H9 (cell line): ENCODE measurements around the gene CDH22. TPM values are rescaled to one million over a fixed set of nuclear protein-coding genes. Genes with fewer than 3 reads are reported as not detected.

Experiments
- DNase-seq: peaks from one replicate; pipeline ENCODE4 v3.0.0-alpha.2; 2017
- H2AFZ ChIP-seq: one replicate; pipeline ENCODE4 v1.6.1; 2013; ENCODE audit warnings: mild to moderate bottlenecking, low read length, control low read depth, moderate library complexity
- H2AK5ac ChIP-seq: 2 replicates; pipeline ENCODE4 v1.6.1; 2013; ENCODE audit warnings: low read length, control low read depth, mixed read lengths; ENCODE audit not compliant: insufficient read length
- H2BK120ac ChIP-seq: one replicate; pipeline ENCODE4 v1.6.1; 2013; ENCODE audit warnings: low read depth, mild to moderate bottlenecking, low read length, control low read depth, inconsistent platforms; ENCODE audit not compliant: poor library complexity, severe bottlenecking
- H2BK12ac ChIP-seq: 2 replicates; pipeline ENCODE4 v1.6.1; 2013; ENCODE audit warnings: low read length, control low read depth, mixed read lengths, low read depth; ENCODE audit not compliant: insufficient read length
- H2BK15ac ChIP-seq: 2 replicates; pipeline ENCODE4 v1.6.1; 2013; ENCODE audit warnings: low read depth, low read length, control low read depth
- H2BK20ac ChIP-seq: one replicate; pipeline ENCODE4 v1.6.1; 2013; ENCODE audit warnings: low read depth, mild to moderate bottlenecking, low read length, control low read depth, inconsistent platforms; ENCODE audit not compliant: poor library complexity, severe bottlenecking
- H2BK5ac ChIP-seq: 2 replicates; pipeline ENCODE4 v1.6.1; 2013; ENCODE audit warnings: low read length, control low read depth, mixed read lengths; ENCODE audit not compliant: insufficient read length
- H3K14ac ChIP-seq: 2 replicates; pipeline ENCODE4 v1.6.1; 2013; ENCODE audit warnings: low read length, control low read depth; ENCODE audit not compliant: insufficient read depth
- H3K18ac ChIP-seq: 2 replicates; pipeline ENCODE4 v1.6.1; 2013; ENCODE audit warnings: low read depth, mild to moderate bottlenecking, mixed read lengths, low read length, control low read depth; ENCODE audit not compliant: insufficient read length
- H3K23ac ChIP-seq: 2 replicates; pipeline ENCODE4 v1.6.1; 2013; ENCODE audit warnings: low read length, control low read depth, mixed read lengths, low read depth; ENCODE audit not compliant: insufficient read length
- H3K23me2 ChIP-seq: 2 replicates; pipeline ENCODE4 v1.6.1; 2013; ENCODE audit warnings: low read depth, mild to moderate bottlenecking, mixed read lengths, low read length, control low read depth; ENCODE audit not compliant: insufficient read length, poor library complexity, severe bottlenecking
- H3K27ac ChIP-seq: 2 replicates; pipeline ENCODE4 v1.5.1; 2013; ENCODE audit warnings: low read length, control low read depth, mixed read lengths, low read depth; ENCODE audit not compliant: insufficient read length
- H3K27me3 ChIP-seq: 2 replicates; pipeline ENCODE4 v1.6.1; 2013; ENCODE audit warnings: low read length, control low read depth, inconsistent platforms; ENCODE audit not compliant: insufficient read depth
- H3K4ac ChIP-seq: 2 replicates; pipeline ENCODE4 v1.6.1; 2013; ENCODE audit warnings: low read depth, mild to moderate bottlenecking, control low read depth, inconsistent platforms, low read length, moderate library complexity
- H3K4me1 ChIP-seq: 2 replicates; pipeline ENCODE4 v1.6.1; 2013; ENCODE audit warnings: low read length, control low read depth, inconsistent platforms; ENCODE audit not compliant: insufficient read depth
- H3K4me2 ChIP-seq: 2 replicates; pipeline ENCODE4 v1.6.1; 2013; ENCODE audit warnings: low read length, control low read depth, mixed read lengths; ENCODE audit not compliant: insufficient read length, insufficient read depth
- H3K56ac ChIP-seq: 2 replicates; pipeline ENCODE4 v1.6.1; 2013; ENCODE audit warnings: low read depth, mild to moderate bottlenecking, mixed read lengths, low read length, control low read depth; ENCODE audit not compliant: insufficient read length
- H3K79me1 ChIP-seq: 2 replicates; pipeline ENCODE4 v1.6.1; 2013; ENCODE audit warnings: low read depth, mild to moderate bottlenecking, moderate library complexity, low read length, control low read depth, inconsistent platforms; ENCODE audit not compliant: insufficient read depth, poor library complexity, severe bottlenecking
- H3K79me2 ChIP-seq: 2 replicates; pipeline ENCODE4 v1.6.1; 2013; ENCODE audit warnings: low read length, control low read depth, inconsistent platforms; ENCODE audit not compliant: insufficient read depth
- H3K9ac ChIP-seq: 2 replicates; pipeline ENCODE4 v1.6.1; 2013; ENCODE audit warnings: low read length, control low read depth, mixed read lengths; ENCODE audit not compliant: insufficient read length; ENCODE audit errors: extremely low read depth
- H3K9me3 ChIP-seq: one replicate; pipeline ENCODE4 v1.6.1; 2013; ENCODE audit warnings: low read depth, low read length, inconsistent platforms; ENCODE audit not compliant: control insufficient read depth
- H3T11ph ChIP-seq: one replicate; pipeline ENCODE4 v1.6.1; 2013; ENCODE audit warnings: mild to moderate bottlenecking, low read length, control low read depth, inconsistent platforms
- H4K20me1 ChIP-seq: one replicate; pipeline ENCODE4 v1.6.1; 2013; ENCODE audit not compliant: control insufficient read depth, insufficient read length, insufficient read depth
- H4K5ac ChIP-seq: 2 replicates; pipeline ENCODE4 v1.6.1; 2013; ENCODE audit warnings: low read depth, mild to moderate bottlenecking, mixed read lengths, low read length, control low read depth; ENCODE audit not compliant: insufficient read length
- H4K8ac ChIP-seq: replicated peaks from 2 replicates; pipeline ENCODE4 v1.6.1; 2013; ENCODE audit warnings: low read length, control low read depth, mixed read lengths, low read depth; ENCODE audit not compliant: insufficient read length
- H4K91ac ChIP-seq: 2 replicates; pipeline ENCODE4 v1.6.1; 2013; ENCODE audit warnings: low read depth, mild to moderate bottlenecking, moderate library complexity, mixed read lengths, low read length, control low read depth; ENCODE audit not compliant: insufficient read length
- H3K27ac Mint-ChIP-seq, 3 experiments: 2 replicates in 2 of 3; 3 replicates in 1 of 3; pipeline ENCODE4 v1.8.0; 2020 to 2021; ENCODE audit warnings: mixed read lengths in 3 of 3, mild to moderate bottlenecking in 1 of 3, moderate library complexity in 1 of 3
- H3K27me3 Mint-ChIP-seq: 2 replicates; pipeline ENCODE4 v1.8.0; 2021; ENCODE audit warnings: low read depth, mild to moderate bottlenecking, moderate library complexity, mixed read lengths
- H3K36me3 Mint-ChIP-seq, 3 experiments: 2 replicates in 2 of 3; 3 replicates in 1 of 3; pipeline ENCODE4 v1.8.0; 2020 to 2021; ENCODE audit warnings: low read depth in 3 of 3, mixed read lengths in 3 of 3; ENCODE audit not compliant: insufficient read depth in 1 of 3
- H3K4me1 Mint-ChIP-seq, 2 experiments: 2 replicates each; pipeline ENCODE4 v1.8.0; 2020; ENCODE audit warnings: mixed read lengths in 2 of 2
- H3K4me3 Mint-ChIP-seq, 2 experiments: 2 replicates in 1 of 2; 3 replicates in 1 of 2; pipeline ENCODE4 v1.8.0; 2020 to 2021; ENCODE audit warnings: mild to moderate bottlenecking in 2 of 2, mixed read lengths in 2 of 2, moderate library complexity in 1 of 2
- H3K9me3 Mint-ChIP-seq, 2 experiments: 2 replicates in 1 of 2; 3 replicates in 1 of 2; pipeline ENCODE4 v1.8.0; 2020; ENCODE audit warnings: mild to moderate bottlenecking in 2 of 2, mixed read lengths in 2 of 2, moderate library complexity in 1 of 2
- WGBS: extraction: QIAGEN DNeasy Blood & Tissue Kit; methylation state at CpG from one replicate; pipeline ENCODE4 v1.1.7; 2013; ENCODE audit warnings: missing lambda C conversion rate, low lambda C conversion rate, mixed read lengths; ENCODE audit not compliant: insufficient read length; ENCODE audit errors: extremely low coverage; 5-methylcytosine and 5-hydroxymethylcytosine counted together
- total RNA-seq: library from RNA; stranded (reverse); gene quantifications from 2 replicates; pipeline ENCODE4 v1.2.1, GENCODE V29; 2021
- TF ChIP-seq, protein P1 (sequence below): fragments of 200-600 bp; sonication (generic); conservative IDR thresholded peaks from 3 replicates; pipeline ENCODE4 v1.8.0; 2021; ENCODE audit warnings: antibody characterized with exemption, mild to moderate bottlenecking

Gene CDH22
- total RNA-seq, 1 experiment from 2014 or later = not detected

DNA sequence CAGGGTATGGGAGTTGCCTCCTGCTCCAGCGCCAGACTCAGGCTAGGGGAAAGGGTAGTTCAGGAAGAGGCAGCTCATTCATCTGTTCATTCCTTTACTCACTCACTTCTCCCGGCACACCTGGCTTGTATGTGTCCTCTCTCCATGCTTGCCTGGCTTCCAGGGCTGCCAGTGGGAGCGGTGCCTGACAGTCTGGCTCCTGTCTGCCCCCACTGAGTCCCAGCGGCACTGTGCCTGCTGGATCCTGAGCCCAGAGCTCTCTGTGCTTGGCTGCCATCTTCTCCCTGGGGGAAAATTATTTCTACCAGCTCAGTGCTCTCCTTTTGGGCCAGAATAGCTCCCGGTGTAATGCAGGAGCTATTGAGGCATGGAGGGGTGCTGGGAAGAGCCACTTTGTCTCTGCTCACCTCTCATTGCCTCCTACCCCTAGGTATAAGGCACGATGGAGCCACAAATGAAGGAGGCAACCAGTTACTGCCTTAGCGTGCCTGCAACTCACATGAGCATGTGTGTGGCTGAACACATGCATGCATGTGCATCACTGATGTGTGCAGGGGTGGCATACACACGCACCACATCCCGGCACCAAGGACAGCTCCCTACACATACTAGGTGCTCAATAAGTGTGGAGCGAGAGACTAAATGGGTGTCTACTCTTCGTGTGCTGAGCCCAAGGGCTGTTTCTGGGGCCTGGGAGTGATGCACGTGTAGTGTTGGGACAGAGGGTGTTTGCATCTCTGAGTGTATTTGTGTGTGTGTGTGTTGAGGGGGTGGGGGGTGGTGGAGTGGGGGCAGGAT, 46.6 kb downstream of the CDH22 start:
- H3K79me2 ChIP-seq = no peaks in the 10 kb centered on the region
- H3K56ac ChIP-seq = no peak overlapping the region
- no CpG with 5 or more reads among the region's 12 CpGs for WGBS
- no peak for DNase-seq
- no peak overlapping the region for H4K91ac ChIP-seq
- H2BK12ac ChIP-seq = no peak overlapping the region
- no peaks in the 10 kb centered on the region for H3K23me2 ChIP-seq
- no peak overlapping the region for H2BK120ac ChIP-seq
- H3K27ac Mint-ChIP-seq = no peak overlapping the region
- no peak overlapping the region for H4K5ac ChIP-seq
- peaks cover 0 to 3% of the 10 kb centered on the region in 2 experiments; a peak in 3 of 5 replicates for H3K9me3 Mint-ChIP-seq
- no peak overlapping the region for H3K9ac ChIP-seq
- no peak overlapping the region for H3K14ac ChIP-seq
- no peak overlapping the region for H4K8ac ChIP-seq
- H3K4me2 ChIP-seq = no peak overlapping the region
- peaks cover 29% of the 10 kb centered on the region for H3K27me3 Mint-ChIP-seq
- H3K4ac ChIP-seq = no peak overlapping the region
- no peak overlapping the region for H3K27ac ChIP-seq
- H2BK20ac ChIP-seq = no peak overlapping the region
- H2AK5ac ChIP-seq = no peak overlapping the region
- no peak overlapping the region for H2BK15ac ChIP-seq
- no peak overlapping the region for H2BK5ac ChIP-seq
- H2AFZ ChIP-seq = no peak overlapping the region
- no peaks in the 10 kb centered on the region for H3K36me3 Mint-ChIP-seq
- no peaks in the 10 kb centered on the region for H3K4me1 Mint-ChIP-seq
- H3K27me3 ChIP-seq = no peaks in the 10 kb centered on the region
- no peak overlapping the region for H3T11ph ChIP-seq
- no peaks in the 10 kb centered on the region for H3K4me1 ChIP-seq
- H3K79me1 ChIP-seq = no peaks in the 10 kb centered on the region
- no peaks in the 10 kb centered on the region for H3K9me3 ChIP-seq
- H4K20me1 ChIP-seq = peaks cover 3% of the 10 kb centered on the region
- TF ChIP-seq, protein P1, sequence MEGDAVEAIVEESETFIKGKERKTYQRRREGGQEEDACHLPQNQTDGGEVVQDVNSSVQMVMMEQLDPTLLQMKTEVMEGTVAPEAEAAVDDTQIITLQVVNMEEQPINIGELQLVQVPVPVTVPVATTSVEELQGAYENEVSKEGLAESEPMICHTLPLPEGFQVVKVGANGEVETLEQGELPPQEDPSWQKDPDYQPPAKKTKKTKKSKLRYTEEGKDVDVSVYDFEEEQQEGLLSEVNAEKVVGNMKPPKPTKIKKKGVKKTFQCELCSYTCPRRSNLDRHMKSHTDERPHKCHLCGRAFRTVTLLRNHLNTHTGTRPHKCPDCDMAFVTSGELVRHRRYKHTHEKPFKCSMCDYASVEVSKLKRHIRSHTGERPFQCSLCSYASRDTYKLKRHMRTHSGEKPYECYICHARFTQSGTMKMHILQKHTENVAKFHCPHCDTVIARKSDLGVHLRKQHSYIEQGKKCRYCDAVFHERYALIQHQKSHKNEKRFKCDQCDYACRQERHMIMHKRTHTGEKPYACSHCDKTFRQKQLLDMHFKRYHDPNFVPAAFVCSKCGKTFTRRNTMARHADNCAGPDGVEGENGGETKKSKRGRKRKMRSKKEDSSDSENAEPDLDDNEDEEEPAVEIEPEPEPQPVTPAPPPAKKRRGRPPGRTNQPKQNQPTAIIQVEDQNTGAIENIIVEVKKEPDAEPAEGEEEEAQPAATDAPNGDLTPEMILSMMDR = no peak
- H3K23ac ChIP-seq = no peak overlapping the region
- H3K18ac ChIP-seq = no peak overlapping the region
- no peak overlapping the region for H3K4me3 Mint-ChIP-seq
